DMS153 treated with DMSO at 0.1 percent for 48 hours (cell line): ENCODE data around the gene PROM1.

Experiments
- DNase-seq: peaks from one replicate; lab custom pipeline; 2025; ENCODE audit not compliant: unreplicated experiment; lab: John Stamatoyannopoulos, UW

Gene PROM1

GRCh38 chr4:16029886-16030285 is 53.9 kb downstream of the PROM1 start:
- no peak for DNase-seq

DNA sequence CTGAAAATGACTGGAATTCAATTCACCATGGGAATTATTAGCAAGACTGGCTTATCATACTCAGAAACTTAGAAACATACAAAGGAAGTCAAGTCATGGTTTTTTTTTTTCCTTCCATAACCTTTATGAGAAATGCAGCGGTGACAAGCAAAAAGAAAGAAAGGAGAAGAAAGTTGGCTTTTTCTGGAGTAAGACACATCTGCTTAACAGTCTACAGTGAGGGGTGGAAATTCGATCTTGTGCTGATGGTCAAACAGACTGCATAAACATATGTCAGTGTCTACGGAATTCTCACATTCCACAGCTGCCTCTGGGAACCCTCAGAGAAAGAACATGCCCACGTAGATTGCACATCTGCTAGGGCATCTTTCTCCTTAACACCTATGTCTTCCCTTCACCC is 54.6 kb downstream of the PROM1 start:
- DNase-seq = no peak

GRCh38 chr4:16027626-16028025 is 56.2 kb downstream of the PROM1 start:
- no peak for DNase-seq

DNA sequence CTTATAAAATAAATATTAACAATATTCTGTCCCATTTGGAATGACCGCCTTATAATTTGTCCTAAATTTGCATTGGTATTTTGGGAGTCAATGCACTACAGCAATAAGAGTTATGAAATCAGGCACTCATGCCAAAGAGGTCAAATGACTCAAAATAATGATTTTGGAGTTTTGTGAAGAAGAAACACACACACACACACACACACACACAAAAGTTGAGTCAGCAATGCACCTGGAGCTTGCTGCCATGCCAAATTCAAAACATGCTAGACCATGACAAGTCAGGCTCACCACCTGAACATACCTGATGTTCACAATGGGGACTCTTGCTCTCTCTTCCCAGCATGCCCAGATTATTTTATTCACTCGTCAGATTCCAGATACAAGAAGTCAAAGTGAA is 56.7 kb downstream of the PROM1 start:
- no peak for DNase-seq

DNA sequence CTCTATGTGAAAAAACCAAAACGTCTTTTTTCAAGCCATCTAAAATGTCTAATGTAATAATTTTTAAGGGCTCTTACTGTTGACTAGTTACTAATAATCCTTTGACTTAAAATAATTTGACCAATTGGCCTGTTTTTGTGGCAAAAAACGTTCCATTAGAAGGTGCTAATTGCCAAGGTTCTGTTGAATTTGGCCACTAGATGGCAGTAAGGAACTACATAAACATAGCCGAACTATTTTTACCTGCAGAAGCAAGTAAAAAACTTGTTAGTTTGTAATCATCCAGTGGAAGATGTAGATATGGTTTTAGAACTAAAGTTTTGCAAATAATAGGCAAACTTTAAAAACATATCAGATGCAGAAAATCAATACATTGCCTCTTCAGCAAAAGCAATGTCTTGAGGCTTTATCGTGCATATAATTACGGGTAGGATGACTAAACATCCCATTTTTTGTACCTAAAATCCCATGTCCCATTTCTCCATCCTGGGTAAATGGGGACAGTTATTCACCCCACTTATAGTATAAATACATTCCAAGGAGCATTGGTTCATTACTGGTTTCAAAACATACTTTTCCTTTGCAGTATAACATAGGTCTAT is 57.6 kb downstream of the PROM1 start:
- DNase-seq = peak; percentile 17

GRCh38 chr4:16025268-16025667 is 58.6 kb downstream of the PROM1 start:
- no peak for DNase-seq

- no peak for DNase-seq
Measured at GRCh38 chr4:16023776-16024408, 59.9 kb downstream of the PROM1 start.

DNA sequence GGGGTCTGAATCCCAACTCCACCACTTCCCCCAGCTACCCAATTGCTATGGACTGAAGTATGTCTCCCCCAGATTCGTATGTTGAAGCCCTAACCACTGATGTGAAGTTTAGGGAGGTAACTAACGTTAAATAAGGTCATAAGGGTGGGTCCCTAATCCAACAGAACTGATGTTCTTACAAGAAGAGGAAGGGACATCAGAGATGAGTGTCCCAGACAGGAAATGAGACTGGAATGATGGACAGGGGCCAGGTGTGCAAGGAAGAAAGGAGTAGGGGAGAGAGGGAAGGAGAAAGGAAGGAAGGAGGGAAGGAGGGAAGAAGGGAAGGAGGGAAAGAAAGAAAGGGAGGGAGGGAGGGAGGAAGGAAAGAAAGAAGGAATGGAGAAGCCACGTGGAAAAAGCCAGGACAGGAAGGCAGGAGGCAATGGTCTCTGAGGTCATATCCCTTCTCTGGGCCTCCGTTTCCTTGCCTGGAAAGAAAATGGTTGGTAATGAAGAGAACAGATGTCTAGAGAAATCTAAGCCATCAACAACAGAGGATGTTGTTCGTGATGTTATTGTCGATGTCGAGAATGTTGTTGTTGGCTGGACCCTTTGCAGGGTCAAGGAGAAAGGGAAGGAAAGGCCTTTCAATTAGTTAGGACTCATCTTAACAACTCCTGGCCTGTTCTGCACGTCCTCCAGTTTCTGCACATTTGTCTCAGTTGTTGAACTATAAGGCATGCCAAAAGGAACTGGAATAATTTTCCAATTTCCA is 61.8 kb downstream of the PROM1 start:
- no peak for DNase-seq

DNA sequence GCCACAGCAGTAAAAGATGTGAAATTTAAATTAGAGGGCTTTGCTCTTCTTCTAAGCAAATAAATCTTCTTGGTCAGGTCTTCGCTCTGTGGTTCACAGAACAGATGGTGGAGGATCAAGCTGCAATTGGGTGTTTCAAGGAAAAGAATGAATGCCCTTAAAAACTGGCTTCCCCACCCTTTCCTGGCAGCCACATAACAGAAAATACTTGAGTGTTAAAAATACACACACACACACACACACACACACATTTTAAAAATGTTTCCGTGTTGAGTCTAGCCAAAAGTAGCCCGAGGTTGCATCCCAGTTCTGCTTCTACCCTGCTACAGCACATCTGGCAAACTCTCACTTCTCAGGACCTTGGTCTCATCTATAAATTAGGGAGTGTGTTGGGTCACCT is 64.2 kb downstream of the PROM1 start:
- DNase-seq = no peak

DNA sequence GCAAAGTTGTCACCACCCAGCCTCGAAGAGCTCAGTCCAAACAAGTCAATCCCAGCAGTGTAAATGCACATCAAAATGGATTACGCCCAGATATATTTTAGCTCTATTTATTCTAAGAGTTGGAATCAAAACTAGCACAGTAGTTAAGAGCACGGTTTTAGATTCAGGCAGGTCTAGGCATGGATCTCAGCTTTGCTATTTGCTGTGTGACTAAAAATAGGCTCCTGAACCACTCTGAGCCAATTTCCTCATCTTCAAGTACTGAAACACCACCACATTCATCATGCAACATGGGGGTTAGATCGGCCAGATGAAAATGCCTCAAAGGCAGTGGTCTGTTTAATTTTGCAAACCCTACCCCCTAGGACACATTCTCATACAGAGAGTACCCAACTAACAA is 65.0 kb downstream of the PROM1 start:
- DNase-seq = no peak

- no peak for DNase-seq
Measured at GRCh38 chr4:16018061-16018676, 65.7 kb downstream of the PROM1 start.

DNA sequence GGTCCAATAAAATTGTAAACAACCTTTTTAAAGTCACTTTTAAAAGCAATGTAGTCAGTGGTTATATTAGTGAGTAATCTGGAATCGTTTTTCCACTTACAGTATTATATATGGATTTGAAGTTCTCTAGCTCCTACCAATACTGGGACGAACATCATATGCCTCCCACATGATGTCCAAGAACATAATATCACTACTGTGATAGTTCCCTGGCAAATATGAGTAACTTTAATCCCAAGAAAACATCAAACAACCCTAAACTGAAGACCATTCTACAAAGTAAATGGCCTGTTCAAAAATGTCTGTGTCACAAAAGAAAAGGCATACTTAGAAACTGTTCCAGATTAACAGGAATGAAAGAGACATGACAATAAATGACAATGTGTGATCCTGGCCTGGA is 67.3 kb downstream of the PROM1 start:
- no peak for DNase-seq

GRCh38 chr4:16011173-16011572 is 72.7 kb downstream of the PROM1 start:
- no peak for DNase-seq

DNA sequence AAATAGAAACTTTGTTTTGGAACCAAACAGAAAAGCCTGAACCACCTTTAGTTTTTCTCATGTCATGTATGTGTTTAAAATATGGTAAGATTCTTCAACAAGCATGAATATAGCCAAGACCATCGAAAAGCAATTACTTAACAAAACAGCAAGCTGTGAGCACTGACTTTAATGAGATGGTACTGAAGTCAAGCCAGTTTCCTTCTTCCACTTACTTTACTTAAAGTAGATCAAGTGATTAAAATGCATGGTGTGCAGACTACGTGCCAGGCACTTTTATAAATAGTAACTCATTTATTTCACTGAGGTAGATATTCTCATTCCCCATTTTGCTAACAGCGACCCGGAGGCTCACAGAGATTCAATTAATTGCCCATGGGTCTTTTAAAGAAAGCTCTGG is 74.7 kb downstream of the PROM1 start:
- no peak for DNase-seq

DNA sequence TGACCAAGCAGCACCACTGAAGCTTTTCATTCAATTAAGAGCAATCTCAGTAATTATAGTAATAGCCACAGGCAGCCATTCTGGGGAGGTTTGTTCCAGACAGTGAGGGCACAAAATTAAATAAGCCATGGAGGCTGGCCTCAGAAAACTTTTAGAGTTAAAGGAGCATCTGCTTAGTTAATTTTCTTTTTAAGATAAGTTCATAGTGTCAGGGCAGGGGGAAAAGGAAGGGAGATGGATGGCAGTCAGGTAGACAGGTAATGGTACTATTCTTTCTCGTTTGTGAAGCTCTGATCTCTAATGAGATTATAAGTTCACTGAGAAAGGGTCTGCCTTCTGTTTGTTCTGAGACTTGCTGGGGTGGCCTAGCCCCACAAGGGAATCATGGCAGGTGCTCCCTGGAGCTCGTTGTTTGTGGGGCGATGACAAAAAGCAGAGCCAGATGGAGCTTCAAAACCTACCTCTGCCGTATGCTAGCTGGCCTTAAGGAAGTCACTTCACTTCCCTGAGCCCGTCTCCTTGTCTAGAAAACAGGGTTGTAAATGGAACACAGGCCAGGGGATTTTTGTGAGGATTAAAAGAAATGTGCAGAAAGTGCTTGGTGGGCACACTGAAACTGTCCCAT is 76.2 kb downstream of the PROM1 start:
- no peak for DNase-seq

DNA sequence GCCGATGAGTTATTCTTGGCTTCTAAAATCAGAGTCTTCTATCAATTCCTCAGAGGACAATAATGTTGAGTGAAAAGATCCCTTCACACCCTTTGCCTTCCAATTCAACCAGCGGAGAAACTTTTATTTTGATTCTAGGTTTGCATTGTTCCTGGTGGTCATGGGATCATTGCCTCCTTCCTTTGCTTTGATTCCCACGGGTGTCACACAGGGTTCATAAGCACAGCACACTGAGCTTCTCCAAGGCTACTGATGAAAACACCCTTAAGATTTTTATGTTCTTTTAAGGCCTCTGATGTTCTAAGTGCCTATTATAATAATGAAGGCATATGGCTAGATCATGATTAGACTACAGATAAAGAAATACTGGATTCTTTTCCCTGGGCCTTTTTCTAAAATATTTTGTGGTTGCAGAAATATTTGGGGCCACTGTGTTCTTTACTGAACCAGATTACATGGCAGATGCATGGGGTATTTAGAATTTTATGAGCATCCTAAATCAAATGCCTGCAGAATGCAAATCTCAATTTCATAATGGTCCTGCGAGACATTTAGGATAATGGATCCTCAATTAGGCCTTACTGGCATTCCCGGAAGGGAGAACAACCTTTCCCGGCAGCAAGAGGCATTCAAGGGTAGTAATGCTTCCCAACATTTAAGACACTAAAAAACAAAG is 76.9 kb downstream of the PROM1 start:
- DNase-seq = no peak

DNA sequence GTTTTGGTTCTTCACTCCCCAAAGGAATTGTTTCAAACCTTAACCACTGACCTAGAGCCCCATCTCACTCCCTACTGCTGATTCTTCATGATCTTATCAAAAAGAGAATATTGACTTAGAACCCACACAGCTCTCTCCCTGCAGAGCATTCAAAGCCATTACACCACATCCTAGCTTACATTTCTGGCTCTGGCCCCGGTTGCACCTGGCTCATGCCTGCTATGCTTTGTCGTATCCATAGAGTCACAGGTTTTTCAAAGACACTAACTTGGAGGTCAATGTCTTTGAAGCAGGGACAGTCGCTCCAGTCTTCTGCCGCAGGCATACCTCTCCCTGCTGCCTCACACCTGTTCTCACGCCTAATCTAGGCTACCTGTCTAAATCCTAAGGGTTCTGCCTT is 78.1 kb downstream of the PROM1 start:
- no peak for DNase-seq

- no peak for DNase-seq
Measured at GRCh38 chr4:16001484-16001858, 82.4 kb downstream of the PROM1 start.

- no peak for DNase-seq
Measured at GRCh38 chr4:16000708-16001483, 82.9 kb downstream of the PROM1 start.

DNA sequence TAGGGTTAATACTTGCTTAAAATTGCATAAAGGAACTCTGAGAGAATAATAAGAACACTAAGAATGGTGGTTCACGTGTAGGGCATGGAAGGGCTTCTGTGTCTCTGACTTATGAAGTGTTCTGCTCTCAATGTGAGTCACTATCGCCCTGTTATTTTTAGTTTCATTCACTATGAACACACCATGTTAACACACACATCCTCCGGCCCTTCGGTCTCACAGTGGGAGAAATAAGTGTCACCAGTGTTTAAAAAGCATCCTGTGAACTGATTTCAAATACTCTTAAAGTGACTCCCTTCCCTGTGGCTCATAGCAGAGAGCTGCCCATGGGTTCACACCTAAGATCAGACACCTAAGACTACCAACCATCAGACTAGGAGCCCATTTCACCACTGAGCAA is 87.0 kb downstream of the PROM1 start:
- DNase-seq = no peak
